HuH-7.5 (cell line): ENCODE data around the gene LYZL1.
"Not testable (repeated sequence)": the region's sequence is repeated elsewhere in the genome, so short reads cannot be mapped to it uniquely, and the experiment has no call there.

ENCODE experiments used
- DNase-seq: peaks from one replicate; pipeline ENCODE4 v3.0.0; 2011; ENCODE audit warnings: low spot score

Gene LYZL1

DNA sequence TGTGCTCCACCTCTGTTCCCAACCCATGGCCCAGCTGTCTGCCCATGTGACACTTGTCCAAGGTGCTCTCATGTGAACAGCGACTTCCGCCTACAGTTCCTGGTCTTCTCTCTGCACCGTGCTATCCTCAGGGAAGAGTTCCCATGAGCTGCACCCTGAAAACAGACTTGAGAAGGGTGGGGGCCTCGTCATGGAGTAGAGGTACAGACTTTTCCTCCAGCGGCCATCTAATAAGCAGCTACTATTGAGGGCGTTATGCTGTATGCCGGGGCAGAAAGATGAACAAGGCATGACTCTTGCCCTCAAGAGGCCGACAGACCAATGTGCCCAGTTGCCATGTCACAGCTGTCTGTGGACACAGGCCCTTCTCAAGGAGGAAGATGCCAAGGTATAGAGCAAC lies 25.4 kb upstream of the LYZL1 start:
- no peak for DNase-seq

- no peak for DNase-seq
Observed at GRCh38 chr10:29265210-29265768, 23.6 kb upstream of the LYZL1 start.

DNA sequence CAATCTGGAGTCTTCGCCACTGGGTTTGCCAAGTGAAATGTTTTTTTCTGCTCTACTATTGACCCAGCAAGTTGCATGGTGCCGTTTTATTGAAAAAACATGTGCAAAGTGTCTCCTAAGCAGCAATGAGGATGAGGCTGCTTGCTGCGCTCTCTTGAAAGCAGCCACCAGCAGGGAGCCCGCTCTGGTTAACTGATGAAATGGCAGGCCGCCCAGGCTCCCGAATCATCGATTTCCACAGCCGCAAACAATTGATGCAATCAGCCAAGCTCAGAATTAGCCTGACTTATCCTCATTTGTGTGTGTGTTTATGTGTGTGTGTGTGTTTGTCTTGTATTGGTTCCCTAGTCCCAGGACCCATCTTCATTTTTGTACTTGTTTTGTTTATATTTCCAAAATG lies 22.2 kb upstream of the LYZL1 start:
- DNase-seq = no peak

- no peak for DNase-seq
Observed at GRCh38 chr10:29268011-29268410, 20.9 kb upstream of the LYZL1 start.

- DNase-seq = no peak
Observed at GRCh38 chr10:29269486-29269885, 19.4 kb upstream of the LYZL1 start.

GRCh38 chr10:29270883-29271282 lies 18.0 kb upstream of the LYZL1 start:
- DNase-seq = no peak

- DNase-seq = no peak
Observed at GRCh38 chr10:29271877-29272276, 17.0 kb upstream of the LYZL1 start.

DNA sequence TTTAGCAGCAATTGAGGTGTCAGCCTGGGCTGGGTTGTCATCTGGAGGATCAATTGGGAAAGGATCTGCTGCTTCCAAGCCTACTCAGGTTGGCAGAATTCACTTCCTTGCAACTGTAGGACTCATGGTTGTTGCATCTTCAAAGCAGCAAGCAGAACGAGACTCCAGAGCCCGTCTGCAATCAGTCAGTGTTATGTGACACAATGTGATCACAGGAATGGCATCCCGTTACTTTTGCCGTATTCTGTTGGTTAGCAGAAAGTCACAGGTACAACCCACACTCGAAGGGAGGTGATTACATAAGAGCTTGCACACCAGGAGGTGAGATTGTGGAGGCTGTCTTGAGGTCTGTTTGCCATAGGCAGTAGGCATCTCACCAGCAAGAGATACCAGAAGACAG lies 15.4 kb upstream of the LYZL1 start:
- no peak for DNase-seq

- no peak for DNase-seq
Observed at GRCh38 chr10:29276251-29276850, 12.5 kb upstream of the LYZL1 start.

- no peak for DNase-seq
Observed at GRCh38 chr10:29277296-29277695, 11.6 kb upstream of the LYZL1 start.

GRCh38 chr10:29279779-29280487 lies 8.9 kb upstream of the LYZL1 start:
- no peak for DNase-seq

DNA sequence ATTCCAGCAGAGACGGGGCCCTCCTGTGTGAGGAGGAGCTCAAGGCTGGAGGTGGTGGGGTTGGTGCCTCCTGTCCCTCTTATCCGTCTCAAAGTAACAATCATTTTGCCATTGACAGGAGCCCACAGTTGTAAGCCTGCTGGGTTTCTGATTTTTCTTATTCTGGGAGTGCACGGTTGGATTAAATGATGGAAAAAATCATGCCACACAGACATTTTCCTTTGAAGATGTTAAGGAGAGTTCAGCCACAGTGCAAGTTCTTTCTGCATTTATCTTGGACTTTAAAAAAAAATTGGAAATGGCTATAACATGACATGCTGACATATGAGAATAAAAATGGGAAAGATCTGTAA lies 8.4 kb upstream of the LYZL1 start:
- no peak for DNase-seq

DNA sequence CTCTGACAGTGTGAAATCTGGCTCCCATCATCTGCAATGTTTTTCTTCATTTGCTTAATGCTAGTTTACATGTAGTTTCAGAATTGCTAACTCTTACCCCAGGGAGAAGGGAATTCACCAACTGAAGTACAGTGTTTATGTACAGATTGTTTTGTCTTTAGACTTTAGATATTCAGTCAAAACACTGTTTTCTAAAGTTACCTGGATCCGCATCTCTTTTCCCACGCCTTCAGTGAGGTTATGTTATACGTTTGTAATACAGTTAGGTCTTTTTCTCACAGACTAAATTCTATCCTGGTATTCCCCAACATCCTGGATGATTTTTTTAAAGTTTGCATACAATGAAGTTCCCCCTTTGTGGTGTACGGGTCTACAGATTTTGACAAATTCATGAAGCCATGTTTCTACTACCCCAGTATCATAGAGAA lies 3.2 kb upstream of the LYZL1 start:
- DNase-seq = no peak

GRCh38 chr10:29287635-29288034 lies 1.2 kb upstream of the LYZL1 start:
- DNase-seq = no peak

- not testable (repeated sequence) for DNase-seq
Observed at GRCh38 chr10:29291561-29291960, 2.7 kb downstream of the LYZL1 start.

GRCh38 chr10:29292406-29292805 lies 3.5 kb downstream of the LYZL1 start:
- DNase-seq = not testable (repeated sequence)

GRCh38 chr10:29295813-29296212 lies 6.9 kb downstream of the LYZL1 start:
- DNase-seq = no peak

GRCh38 chr10:29297678-29298077 lies 8.8 kb downstream of the LYZL1 start:
- DNase-seq = no peak

- no peak for DNase-seq
Observed at GRCh38 chr10:29301359-29301910, 12.6 kb downstream of the LYZL1 start.

DNA sequence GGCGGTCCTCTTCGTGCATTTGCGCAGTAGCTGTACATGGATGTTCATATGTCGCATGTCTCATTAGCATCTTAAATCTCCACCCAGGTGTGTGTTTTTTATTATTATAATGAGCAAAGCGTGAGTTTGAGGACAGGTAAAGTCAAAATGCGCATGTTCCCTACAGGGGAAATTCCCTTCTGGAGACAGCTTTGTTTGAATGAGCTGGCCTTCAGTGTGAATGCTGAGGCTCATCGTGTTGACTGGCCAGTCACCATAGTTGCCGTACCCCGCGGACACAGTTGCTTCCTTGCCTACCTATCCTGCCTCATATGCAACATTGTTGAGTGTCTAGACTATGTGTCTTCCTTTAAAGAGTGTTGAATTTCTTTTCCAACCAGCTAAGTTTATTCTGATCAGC lies 13.6 kb downstream of the LYZL1 start:
- DNase-seq = no peak

DNA sequence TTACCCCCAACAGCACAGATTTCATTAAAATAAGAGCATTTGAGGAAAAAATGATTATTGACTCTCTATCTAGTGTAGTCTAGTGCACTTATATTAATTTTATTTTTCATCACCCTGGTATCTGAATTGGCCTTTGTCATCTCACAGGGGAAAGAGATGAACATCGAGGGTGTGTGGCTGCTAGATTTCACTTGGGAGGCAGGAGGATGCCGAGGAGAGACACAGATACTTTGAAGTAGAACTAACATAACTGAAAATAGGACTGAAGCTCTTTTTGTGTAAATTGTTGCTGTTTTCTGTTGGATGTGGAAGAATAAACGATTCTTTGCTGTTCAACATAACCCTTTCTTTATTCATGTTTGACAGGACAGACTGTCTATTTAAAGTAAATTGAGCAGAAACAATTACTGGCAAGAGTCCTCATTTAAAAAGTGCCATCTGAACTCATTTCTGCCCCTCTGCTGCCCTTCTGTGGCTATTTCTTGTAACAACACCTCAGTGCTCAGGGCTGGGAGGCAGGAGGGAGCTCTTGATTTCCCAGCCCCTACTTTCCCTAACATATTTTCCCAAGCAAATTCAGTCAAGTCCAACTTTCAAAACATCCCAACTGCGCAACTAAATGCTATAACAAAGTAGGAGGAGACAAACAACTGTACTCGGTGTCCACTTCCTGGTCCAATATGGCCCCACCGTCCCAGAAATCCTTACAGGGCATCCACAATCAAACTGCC lies 15.6 kb downstream of the LYZL1 start:
- peak; percentile 69 for DNase-seq

- no peak for DNase-seq
Observed at GRCh38 chr10:29304995-29305335, 16.1 kb downstream of the LYZL1 start.

DNA sequence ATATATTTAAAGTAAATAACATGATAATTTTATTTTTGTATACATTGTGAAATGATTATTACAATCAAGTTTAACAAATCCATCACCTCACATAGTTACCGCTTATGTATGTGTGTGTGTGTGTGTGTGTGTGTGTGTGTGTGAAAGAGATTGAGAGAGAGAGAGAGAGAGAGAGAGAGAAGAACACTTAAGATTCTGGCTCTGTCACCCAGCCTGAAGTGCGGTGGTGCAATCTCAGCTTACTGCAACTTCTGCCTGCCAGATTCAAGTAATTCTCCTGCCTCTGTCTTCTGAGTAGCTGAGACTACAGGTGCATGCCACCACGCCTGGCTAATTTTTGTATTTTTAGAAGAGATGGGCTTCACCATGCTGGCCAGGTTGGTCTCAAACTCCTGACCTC lies 17.8 kb downstream of the LYZL1 start:
- DNase-seq = no peak
